GM11168 (cell line): ENCODE data around the gene ZNF768.
"Not testable (repeated sequence)": the region's sequence is repeated elsewhere in the genome, so short reads cannot be mapped to it uniquely, and the experiment has no call there.

Source experiments
- in situ Hi-C: fragments of 300-500 bp; cut with MboI; formaldehyde crosslinking; loops from one replicate; pipeline ENCODE4 v1.12.0; 2022; ENCODE audit warnings: low sequenced_read_pairs; ENCODE audit not compliant: unreplicated experiment

The ZNF768 gene

GRCh38 chr16:30556125-30556473, 29.7 kb upstream of the ZNF768 start:
- in situ Hi-C loops, result no loop called here

- in situ Hi-C loops, result no loop called here
These were observed 29.2 kb upstream of the ZNF768 start for GRCh38 chr16:30555315-30556124.

GRCh38 chr16:30554557-30555314, 28.4 kb upstream of the ZNF768 start:
- in situ Hi-C loops, result no loop called here

- in situ Hi-C loops, result no loop called here
These were observed 27.1 kb upstream of the ZNF768 start for GRCh38 chr16:30553393-30553899.

- in situ Hi-C loops, result no loop called here
These were observed 26.6 kb upstream of the ZNF768 start for GRCh38 chr16:30552956-30553355.

- in situ Hi-C loops, result no loop called here
These were observed 25.4 kb upstream of the ZNF768 start for GRCh38 chr16:30551781-30552180.

- in situ Hi-C loops, result no loop called here
These were observed 22.3 kb upstream of the ZNF768 start for GRCh38 chr16:30548416-30549253.

- in situ Hi-C loops, result no loop called here
These were observed 19.7 kb upstream of the ZNF768 start for GRCh38 chr16:30546115-30546514.

GRCh38 chr16:30543067-30543466, 16.7 kb upstream of the ZNF768 start:
- in situ Hi-C loops, result no loop called here

GRCh38 chr16:30541502-30542329, 15.3 kb upstream of the ZNF768 start:
- in situ Hi-C loops, result no loop called here

- in situ Hi-C loops, result not testable (repeated sequence)
These were observed 14.6 kb upstream of the ZNF768 start for GRCh38 chr16:30540916-30541464.

GRCh38 chr16:30539986-30540526, 13.7 kb upstream of the ZNF768 start:
- in situ Hi-C loops, result not testable (repeated sequence)

- in situ Hi-C loops, result no loop called here
These were observed 12.9 kb upstream of the ZNF768 start for GRCh38 chr16:30539000-30539964.

- in situ Hi-C loops, result not testable (repeated sequence)
These were observed 10.1 kb upstream of the ZNF768 start for GRCh38 chr16:30536391-30537024.

- in situ Hi-C loops, result no loop called here
These were observed 9.4 kb upstream of the ZNF768 start for GRCh38 chr16:30535777-30536190.

GRCh38 chr16:30535106-30535776, 8.9 kb upstream of the ZNF768 start:
- in situ Hi-C loops, result no loop called here
